Fibroblast of villous mesenchyme (primary cell): ENCODE data around the gene MYRF. TPM values are rescaled to one million over a fixed set of nuclear protein-coding genes. Genes with fewer than 3 reads are reported as not detected.

Experiments
- DNase-seq: peaks from one replicate; pipeline ENCODE4 v3.0.0-alpha.2; 2010; ENCODE audit warnings: low read depth
- H3K4me3 ChIP-seq: 2 replicates; pipeline ENCODE4 v1.5.1; 2011; ENCODE audit warnings: low read depth, mild to moderate bottlenecking, low read length
- CTCF ChIP-seq: IDR thresholded peaks from 2 replicates; pipeline ENCODE4 v1.5.1; 2012; ENCODE audit warnings: low read depth, mild to moderate bottlenecking, low read length; ENCODE audit not compliant: insufficient read depth
- total RNA-seq: library from RNA; depleted of rRNA; stranded (reverse); fragments of >200 nt; gene quantifications from 2 replicates; pipeline ENCODE4 v1.2.3, GENCODE V29; 2012

The MYRF gene
- total RNA-seq, 1 donor, result 2.6 TPM

- peak overlapping the region; percentile 98 for H3K4me3 ChIP-seq
- TF ChIP-seq CTCF, result no peak
- DNase-seq, result no peak
Measured at GRCh38 chr11:61829806-61830205, 77.4 kb downstream of the MYRF start.

- H3K4me3 ChIP-seq, result peak overlapping the region; percentile 98
- no peak for TF ChIP-seq CTCF
- peak; percentile 65 for DNase-seq
Measured at GRCh38 chr11:61830237-61831105, 78.0 kb downstream of the MYRF start.

GRCh38 chr11:61832207-61832606 lies 79.8 kb downstream of the MYRF start:
- TF ChIP-seq CTCF, result no peak
- no peak for DNase-seq
- H3K4me3 ChIP-seq, result no peak overlapping the region

DNA sequence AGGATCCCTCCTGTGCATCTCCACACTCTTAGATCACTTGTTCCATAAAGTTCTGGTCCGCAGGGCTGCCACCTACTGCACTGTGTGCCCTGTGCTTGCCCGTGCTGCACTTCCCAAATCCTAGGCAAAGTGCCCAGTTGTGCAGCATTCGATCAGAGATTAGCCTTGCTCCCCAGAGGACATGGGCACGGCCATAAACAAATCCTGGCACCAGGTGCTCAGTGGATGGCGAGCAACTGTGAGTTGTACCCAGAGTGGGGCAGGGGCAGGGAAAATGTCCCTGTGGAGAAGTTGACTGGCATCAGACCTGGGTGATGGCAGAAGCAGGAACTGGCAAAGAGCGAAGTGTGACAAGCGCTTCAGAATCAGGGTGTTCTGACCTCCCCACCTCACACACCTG lies 80.3 kb downstream of the MYRF start:
- DNase-seq, result no peak
- TF ChIP-seq CTCF, result no peak
- H3K4me3 ChIP-seq, result no peak overlapping the region

DNA sequence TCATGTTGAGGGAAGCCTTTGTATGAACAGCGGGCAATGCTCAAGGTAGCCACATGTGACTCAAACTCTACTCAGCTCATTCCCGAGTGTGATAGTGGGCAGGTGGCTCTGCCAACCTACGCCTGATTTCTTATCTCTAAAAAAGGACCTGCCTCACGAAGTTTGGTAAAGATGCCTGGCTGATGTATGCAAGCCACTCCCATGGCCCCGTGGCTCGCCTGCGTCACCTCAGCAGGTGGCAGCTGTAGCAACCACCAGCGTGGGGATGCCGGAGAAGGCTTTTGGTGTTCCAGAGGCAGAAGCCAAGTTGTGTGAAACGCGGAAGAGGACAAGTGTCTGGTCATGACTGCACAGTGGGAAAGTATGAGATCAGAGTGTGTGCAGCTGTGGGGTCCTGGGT lies 81.0 kb downstream of the MYRF start:
- no peak overlapping the region for H3K4me3 ChIP-seq
- TF ChIP-seq CTCF, result no peak
- no peak for DNase-seq

DNA sequence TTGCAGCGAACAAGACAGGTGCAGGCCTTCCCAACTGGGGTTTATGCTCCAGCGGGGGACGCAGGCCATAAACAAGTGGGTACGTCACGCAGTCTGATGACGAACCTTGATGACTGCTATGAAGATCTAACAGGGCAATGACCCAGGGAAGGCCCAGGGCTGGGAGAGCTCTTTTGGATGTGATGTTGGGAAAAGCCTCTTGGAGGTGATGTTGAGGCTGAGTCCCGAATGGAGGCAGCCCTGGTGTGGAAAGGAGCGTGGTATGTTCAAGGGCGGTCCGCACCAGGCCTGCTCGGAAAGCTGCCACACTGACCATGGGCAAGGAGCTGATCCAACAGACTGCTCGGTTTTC lies 81.5 kb downstream of the MYRF start:
- DNase-seq, result no peak
- TF ChIP-seq CTCF, result no peak
- no peak overlapping the region for H3K4me3 ChIP-seq
